HG03095 (cell line): ENCODE data around the gene SRCIN1.

Source experiments
- ATAC-seq: cut with Tn5 transposase; IDR thresholded peaks from one replicate; pipeline ENCODE4 v1.9.1; 2021; ENCODE audit warnings: moderate library complexity; ENCODE audit not compliant: unreplicated experiment

SRCIN1 gene

GRCh38 chr17:38617967-38618760 is 12.4 kb upstream of the SRCIN1 start:
- ATAC-seq = no peak

GRCh38 chr17:38617074-38617860 is 11.5 kb upstream of the SRCIN1 start:
- no peak for ATAC-seq

- no peak for ATAC-seq
Measured at GRCh38 chr17:38616361-38616760, 10.6 kb upstream of the SRCIN1 start.

- ATAC-seq = no peak
Measured at GRCh38 chr17:38613981-38614779, 8.4 kb upstream of the SRCIN1 start.

GRCh38 chr17:38613525-38613980 is 7.8 kb upstream of the SRCIN1 start:
- no peak for ATAC-seq

- ATAC-seq = no peak
Measured at GRCh38 chr17:38611872-38612376, 6.2 kb upstream of the SRCIN1 start.

GRCh38 chr17:38611070-38611786 is 5.5 kb upstream of the SRCIN1 start:
- ATAC-seq = no peak

- ATAC-seq = no peak
Measured at GRCh38 chr17:38609280-38610031, 3.7 kb upstream of the SRCIN1 start.

GRCh38 chr17:38608648-38609047 is 2.9 kb upstream of the SRCIN1 start:
- no peak for ATAC-seq

- no peak for ATAC-seq
Measured at GRCh38 chr17:38606646-38607611, 1.2 kb upstream of the SRCIN1 start.

GRCh38 chr17:38605411-38605840 is 326 bp downstream of the SRCIN1 start:
- ATAC-seq = no peak

GRCh38 chr17:38604479-38605403 is 1.0 kb downstream of the SRCIN1 start:
- no peak for ATAC-seq

- ATAC-seq = no peak
Measured at GRCh38 chr17:38603786-38604478, 1.8 kb downstream of the SRCIN1 start.

GRCh38 chr17:38602956-38603785 is 2.6 kb downstream of the SRCIN1 start:
- ATAC-seq = no peak

GRCh38 chr17:38602453-38602852 is 3.3 kb downstream of the SRCIN1 start:
- no peak for ATAC-seq
